OCI-LY7 (cell line): Measurements from ENCODE around the gene INSR. TPM values are rescaled to one million over a fixed set of nuclear protein-coding genes. Genes with fewer than 3 reads are reported as not detected.

Experiments
- BruUV-seq: library from RNA; stranded (reverse); fragments of 400-500 nt; replicated peaks from 2 replicates; lab custom pipeline; 2021; lab: Mats Ljungman, UMichigan
- CTCF ChIA-PET: fragments of 300-600 bp; sonication (Branson Sonifier 250); formaldehyde crosslinking; loops from one replicate; lab custom pipeline; 2022; ENCODE audit warnings: antibody characterized with exemption; ENCODE audit not compliant: unreplicated experiment; lab: Charles Lee
- POLR2A ChIA-PET: fragments of 300-600 bp; sonication (Branson Sonifier 250); formaldehyde crosslinking; loops from one replicate; lab custom pipeline; 2022; ENCODE audit warnings: antibody characterized with exemption; lab: Charles Lee
- DNase-seq: peaks from one replicate; pipeline ENCODE4 v3.0.0-alpha.2; 2015; ENCODE audit warnings: low spot score
- H2AFZ ChIP-seq: fragments of 200-600 bp; sonication (generic), shearing (Covaris generic); 2 replicates; pipeline ENCODE4 v1.6.1; 2014; ENCODE audit warnings: mild to moderate bottlenecking, antibody characterized with exemption, low read length, moderate library complexity
- H3K27ac ChIP-seq: fragments of 200-600 bp; sonication (generic); 2 replicates; pipeline ENCODE4 v1.5.1; 2014; ENCODE audit warnings: mixed run types, low read depth, mild to moderate bottlenecking, moderate library complexity, low read length, inconsistent platforms; ENCODE audit not compliant: poor library complexity, severe bottlenecking
- H3K36me3 ChIP-seq: fragments of 200-600 bp; sonication (generic); 2 replicates; pipeline ENCODE4 v1.6.1; 2014; ENCODE audit warnings: mild to moderate bottlenecking, antibody characterized with exemption, low read length, moderate library complexity, mixed read lengths; ENCODE audit not compliant: insufficient read depth
- H3K4me1 ChIP-seq: fragments of 200-600 bp; sonication (generic); 2 replicates; pipeline ENCODE4 v1.5.1; 2014; ENCODE audit warnings: mild to moderate bottlenecking, low read length; ENCODE audit not compliant: insufficient read depth, poor library complexity, severe bottlenecking
- H3K4me2 ChIP-seq: fragments of 200-600 bp; sonication (generic); 2 replicates; pipeline ENCODE4 v1.6.1; 2014; ENCODE audit warnings: mild to moderate bottlenecking, low read length
- H3K4me3 ChIP-seq: fragments of 200-600 bp; sonication (generic); 2 replicates; pipeline ENCODE4 v1.5.1; 2014; ENCODE audit warnings: mild to moderate bottlenecking, low read depth, low read length; ENCODE audit not compliant: poor library complexity, severe bottlenecking
- H3K79me2 ChIP-seq: fragments of 200-600 bp; sonication (generic); 2 replicates; pipeline ENCODE4 v1.6.1; 2016; ENCODE audit warnings: low read depth, mild to moderate bottlenecking, low read length, moderate library complexity, mixed read lengths; ENCODE audit not compliant: insufficient read depth
- H3K9me2 ChIP-seq: fragments of 200-600 bp; sonication (generic); 2 replicates; pipeline ENCODE4 v1.6.1; 2016; ENCODE audit warnings: mild to moderate bottlenecking, low read length, mixed read lengths; ENCODE audit not compliant: insufficient read depth
- H3K9me3 ChIP-seq: fragments of 200-600 bp; sonication (generic); 2 replicates; pipeline ENCODE4 v1.6.1; 2014; ENCODE audit warnings: mild to moderate bottlenecking, mixed run types, low read length, mixed read lengths
- H4K20me1 ChIP-seq: fragments of 200-600 bp; sonication (generic); 2 replicates; pipeline ENCODE4 v1.6.1; 2014; ENCODE audit warnings: mild to moderate bottlenecking, antibody characterized with exemption, low read length, moderate library complexity, mixed read lengths; ENCODE audit not compliant: insufficient read depth
- EZH2phosphoT487 ChIP-seq: fragments of 200-600 bp; sonication (generic); IDR thresholded peaks from 2 replicates; pipeline ENCODE4 v1.6.1; 2018; ENCODE audit warnings: low read depth, borderline replicate concordance, mild to moderate bottlenecking, mixed run types, antibody characterized with exemption, low read length, moderate library complexity, mixed read lengths
- intact Hi-C: fragments of 100-400 bp; cut with micrococcal nuclease; formaldehyde crosslinking; loops from one replicate; pipeline ENCODE4 v1.10.0; 2022; ENCODE audit not compliant: unreplicated experiment
- total RNA-seq, 2 experiments: library from RNA; depleted of rRNA in 1 of 2; stranded (reverse); fragments of >200 nt in 1 of 2; shearing (Covaris generic) in 1 of 2; gene quantifications; 2 replicates each; pipeline ENCODE4 v1.2.3, GENCODE V29; 2014 to 2022
- TF ChIP-seq, protein P1 (sequence below): fragments of 200-600 bp; sonication (generic); conservative IDR thresholded peaks from 2 replicates; pipeline ENCODE4 v1.5.1; 2014; ENCODE audit warnings: mild to moderate bottlenecking, antibody characterized with exemption, low read length, moderate library complexity, mixed read lengths

Gene INSR
- total RNA-seq, 2 experiments from 2014 or later: 57.7 to 74.0 TPM

DNA sequence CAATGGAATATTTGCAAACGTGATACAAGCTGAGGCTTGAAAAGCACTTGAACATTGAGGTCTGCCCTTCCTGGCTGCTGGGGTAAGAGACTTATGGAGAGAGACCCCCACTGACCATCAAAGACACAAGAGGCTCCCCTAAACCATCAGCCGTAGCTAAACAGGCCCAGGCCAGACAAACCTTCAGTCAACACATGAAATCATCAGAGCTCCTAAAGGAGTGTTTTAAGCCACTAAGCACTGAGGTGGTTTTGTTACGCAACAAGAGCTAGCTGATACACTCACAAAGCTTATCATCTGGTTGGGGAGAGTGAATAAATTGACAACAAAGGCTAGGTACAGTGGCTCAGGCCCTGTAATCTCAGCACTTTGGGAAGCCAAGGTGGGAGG lies 114.3 kb downstream of the INSR start:
- ChIA-PET CTCF (no interaction called here), POLR2A (interaction anchor here (0.6 to 1.1 kb wide), 3 partner anchors 15 to 200 kb away, joined by 3 to 6 read pairs (median 5); no protein-coding TSS in a partner anchor)
- Histone ChIP-seq H3K9me2 (no peaks in the 10 kb centered on the region), H3K79me2 (no peaks in the 10 kb centered on the region), H3K4me1 (peaks cover 25% of the 10 kb centered on the region), H4K20me1 (no peaks in the 10 kb centered on the region), H3K4me3 (no peak overlapping the region), H2AFZ (no peak overlapping the region), H3K4me2 (no peak overlapping the region), H3K9me3 (no peaks in the 10 kb centered on the region), H3K36me3 (peaks cover 47% of the 10 kb centered on the region), H3K27ac (no peak overlapping the region)
- intact Hi-C loops: no loop called here
- TF ChIP-seq, protein P1, sequence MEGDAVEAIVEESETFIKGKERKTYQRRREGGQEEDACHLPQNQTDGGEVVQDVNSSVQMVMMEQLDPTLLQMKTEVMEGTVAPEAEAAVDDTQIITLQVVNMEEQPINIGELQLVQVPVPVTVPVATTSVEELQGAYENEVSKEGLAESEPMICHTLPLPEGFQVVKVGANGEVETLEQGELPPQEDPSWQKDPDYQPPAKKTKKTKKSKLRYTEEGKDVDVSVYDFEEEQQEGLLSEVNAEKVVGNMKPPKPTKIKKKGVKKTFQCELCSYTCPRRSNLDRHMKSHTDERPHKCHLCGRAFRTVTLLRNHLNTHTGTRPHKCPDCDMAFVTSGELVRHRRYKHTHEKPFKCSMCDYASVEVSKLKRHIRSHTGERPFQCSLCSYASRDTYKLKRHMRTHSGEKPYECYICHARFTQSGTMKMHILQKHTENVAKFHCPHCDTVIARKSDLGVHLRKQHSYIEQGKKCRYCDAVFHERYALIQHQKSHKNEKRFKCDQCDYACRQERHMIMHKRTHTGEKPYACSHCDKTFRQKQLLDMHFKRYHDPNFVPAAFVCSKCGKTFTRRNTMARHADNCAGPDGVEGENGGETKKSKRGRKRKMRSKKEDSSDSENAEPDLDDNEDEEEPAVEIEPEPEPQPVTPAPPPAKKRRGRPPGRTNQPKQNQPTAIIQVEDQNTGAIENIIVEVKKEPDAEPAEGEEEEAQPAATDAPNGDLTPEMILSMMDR: no peak
- no peak for TF ChIP-seq EZH2phosphoT487
- no TSS peak for BruUV-seq
- DNase-seq: no peak

DNA sequence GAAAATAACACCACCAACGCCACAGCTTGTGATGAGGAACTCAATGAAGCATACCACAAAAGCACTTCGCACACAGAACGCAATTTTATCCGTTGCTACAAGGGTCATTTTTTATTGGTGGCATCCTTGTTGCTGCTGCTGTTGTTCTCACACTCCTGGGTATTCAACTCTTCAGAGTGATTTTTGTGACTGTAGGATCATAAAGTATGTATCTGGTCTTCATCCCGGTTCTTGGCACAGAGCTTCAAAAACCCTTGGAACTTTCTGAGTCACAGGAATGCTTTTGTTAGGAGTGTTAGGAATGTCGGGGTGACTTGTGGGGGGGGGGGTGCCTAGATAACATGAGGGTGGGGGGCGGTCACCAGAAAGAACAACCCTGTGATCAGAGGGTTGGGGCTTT lies 116.3 kb downstream of the INSR start:
- H3K36me3 ChIP-seq: peaks cover 43% of the 10 kb centered on the region
- H3K9me2 ChIP-seq: no peaks in the 10 kb centered on the region
- no peak for DNase-seq
- H4K20me1 ChIP-seq: no peaks in the 10 kb centered on the region
- CTCF ChIA-PET: no interaction called here
- H3K79me2 ChIP-seq: no peaks in the 10 kb centered on the region
- no peak overlapping the region for H3K4me3 ChIP-seq
- no peaks in the 10 kb centered on the region for H3K9me3 ChIP-seq
- no peak overlapping the region for H3K4me2 ChIP-seq
- H3K27ac ChIP-seq: no peak overlapping the region
- no peak overlapping the region for H2AFZ ChIP-seq
- POLR2A ChIA-PET: no interaction called here
- intact Hi-C loops: no loop called here
- TF ChIP-seq, protein P1: no peak
- TF ChIP-seq EZH2phosphoT487: no peak
- peaks cover 11% of the 10 kb centered on the region for H3K4me1 ChIP-seq
- BruUV-seq: no TSS peak

DNA sequence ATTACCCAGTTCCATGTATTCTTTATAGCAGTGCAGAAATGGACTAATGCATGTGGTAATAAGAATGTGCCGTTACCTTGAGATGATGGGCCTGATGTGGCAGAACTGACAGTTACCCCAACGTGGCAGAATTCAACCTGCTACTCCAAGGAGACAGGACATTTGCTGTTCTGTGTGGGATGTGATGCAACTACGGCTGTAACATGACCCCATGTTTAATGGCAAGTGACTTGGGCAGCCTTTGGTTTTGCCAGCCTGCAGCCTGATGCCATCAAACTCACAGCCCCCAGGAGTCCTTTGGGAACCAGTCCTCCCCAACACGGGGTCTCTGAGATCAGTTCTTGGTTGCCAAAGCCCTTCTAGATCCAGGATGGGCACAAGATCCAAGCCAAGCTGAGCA lies 117.4 kb downstream of the INSR start:
- Histone ChIP-seq H3K36me3 (peaks cover 54% of the 10 kb centered on the region), H3K4me1 (peaks cover 5% of the 10 kb centered on the region), H3K27ac (no peak overlapping the region), H3K79me2 (no peaks in the 10 kb centered on the region), H3K9me2 (no peaks in the 10 kb centered on the region), H3K9me3 (no peaks in the 10 kb centered on the region), H3K4me3 (no peak overlapping the region), H2AFZ (no peak overlapping the region), H4K20me1 (no peaks in the 10 kb centered on the region), H3K4me2 (no peak overlapping the region)
- intact Hi-C loops: no loop called here
- ChIA-PET CTCF (no interaction called here), POLR2A (interaction anchor here (0.7 kb wide), 1 partner anchor 20 kb away, joined by 3 read pairs; no protein-coding TSS in a partner anchor)
- BruUV-seq: no TSS peak
- no peak for DNase-seq
- TF ChIP-seq, protein P1: no peak
- no peak for TF ChIP-seq EZH2phosphoT487
